Astrocyte of the spinal cord (primary cell): ENCODE measurements around the gene FBXO11.

ENCODE experiments used
- DNase-seq: peaks from one replicate; pipeline ENCODE4 v3.0.0; 2011; ENCODE audit warnings: low read depth, low spot score
- H3K4me3 ChIP-seq: 2 replicates; pipeline ENCODE4 v1.5.1; 2011; ENCODE audit warnings: low read depth, mild to moderate bottlenecking, low read length, moderate library complexity
- CTCF ChIP-seq: IDR thresholded peaks from 2 replicates; pipeline ENCODE4 v1.5.1; 2012; ENCODE audit warnings: low read depth, mild to moderate bottlenecking, low read length, inconsistent platforms
- in situ Hi-C: cut with HindIII; loops from 2 replicates; pipeline ENCODE4 v1.10.0; 2017; ENCODE audit warnings: low sequenced_read_pairs

FBXO11 gene

GRCh38 chr2:47796090-47796697 lies 110.1 kb downstream of the FBXO11 start:
- DNase-seq: no peak
- in situ Hi-C loops: no loop called here
- no peak for TF ChIP-seq CTCF
- no peak overlapping the region for H3K4me3 ChIP-seq

- no peak for DNase-seq
- TF ChIP-seq CTCF: no peak
- no peak overlapping the region for H3K4me3 ChIP-seq
- in situ Hi-C loops: no loop called here
Measured at GRCh38 chr2:47785986-47786385, 120.3 kb downstream of the FBXO11 start.

DNA sequence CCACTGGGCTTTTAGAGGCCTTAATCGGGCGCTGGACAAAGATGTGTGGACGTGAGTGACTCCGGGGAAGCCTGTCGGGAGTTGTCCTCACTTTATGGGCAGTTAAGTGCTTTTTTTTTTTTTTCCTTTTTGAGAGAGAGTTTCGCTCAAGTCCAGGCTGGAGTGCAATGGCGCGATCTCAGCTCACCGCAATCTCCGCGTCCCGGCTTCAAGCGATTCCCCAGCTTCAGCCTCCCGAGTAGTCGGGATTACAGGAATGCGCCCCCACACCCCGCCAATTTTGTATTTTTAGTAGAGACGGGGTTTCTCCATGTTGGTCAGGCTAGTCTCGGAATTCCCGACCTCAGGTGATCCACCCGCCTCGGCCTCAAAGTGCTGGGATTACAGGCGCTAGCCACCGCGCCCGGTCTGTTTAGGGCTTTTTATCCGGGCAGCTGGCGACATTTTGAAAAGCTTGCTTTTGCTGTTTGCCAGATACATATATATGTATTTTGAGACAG lies 121.9 kb downstream of the FBXO11 start:
- peak overlapping the region; percentile 68 for H3K4me3 ChIP-seq
- in situ Hi-C loops: no loop called here
- DNase-seq: peak; percentile 39
- TF ChIP-seq CTCF: no peak

DNA sequence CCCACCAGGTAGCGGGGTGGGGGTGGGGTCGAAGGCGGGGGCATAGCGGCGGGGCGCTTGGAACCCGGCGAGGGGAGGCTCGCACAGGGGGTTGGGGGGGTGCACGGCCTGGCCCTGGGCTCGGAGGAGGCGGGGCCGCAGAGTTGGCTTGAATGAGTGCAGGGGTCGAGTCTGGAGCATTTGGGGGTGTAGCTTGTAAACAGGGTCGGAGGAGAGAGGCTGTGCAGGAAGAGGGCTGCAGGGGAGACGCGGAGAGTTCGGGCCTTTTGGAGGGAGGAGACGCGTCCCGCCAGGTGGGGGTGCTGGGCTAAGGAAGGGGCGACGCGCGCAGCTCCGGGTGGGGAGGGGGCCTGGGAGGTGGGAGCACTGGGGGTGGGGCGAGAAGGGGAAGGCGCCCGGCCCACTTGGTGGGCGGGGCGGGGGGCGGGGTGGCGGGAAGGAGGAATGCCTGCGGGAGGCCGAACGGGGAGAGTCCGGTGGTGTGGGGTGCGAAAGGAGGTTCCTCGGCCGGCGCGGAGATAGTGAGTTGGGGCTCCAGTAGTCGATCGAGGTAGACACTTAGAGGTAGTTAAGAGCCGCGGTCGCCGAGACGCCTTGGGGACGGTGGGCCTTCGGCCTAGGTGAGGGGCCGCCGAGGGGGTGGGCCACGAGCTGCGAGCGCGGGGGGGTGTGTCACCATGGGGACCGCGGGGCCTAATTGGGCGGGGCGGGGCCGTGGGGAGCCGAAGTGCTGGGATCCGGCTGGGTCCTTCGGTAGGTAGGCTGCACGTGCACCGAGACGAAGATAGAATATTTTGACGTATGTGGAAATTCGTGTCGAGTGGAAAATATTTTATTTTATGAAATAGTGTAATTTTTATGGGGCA lies 122.6 kb downstream of the FBXO11 start:
- in situ Hi-C loops: no loop called here
- DNase-seq: peak; percentile 53
- TF ChIP-seq CTCF: peak; percentile 3
- H3K4me3 ChIP-seq: peak overlapping the region; percentile 68

- H3K4me3 ChIP-seq: peak within 1 kb of the TSS; percentile 68
- peak; percentile 90 for DNase-seq
- TF ChIP-seq CTCF: no peak
- in situ Hi-C loops: no loop called here
Measured at GRCh38 chr2:47782671-47783485, 123.4 kb downstream of the FBXO11 start, which contains the start of gene MSH6. MSH6 (plus strand) TSS chr2:47783145; CDS start chr2:47783234, 89 bp downstream.

DNA sequence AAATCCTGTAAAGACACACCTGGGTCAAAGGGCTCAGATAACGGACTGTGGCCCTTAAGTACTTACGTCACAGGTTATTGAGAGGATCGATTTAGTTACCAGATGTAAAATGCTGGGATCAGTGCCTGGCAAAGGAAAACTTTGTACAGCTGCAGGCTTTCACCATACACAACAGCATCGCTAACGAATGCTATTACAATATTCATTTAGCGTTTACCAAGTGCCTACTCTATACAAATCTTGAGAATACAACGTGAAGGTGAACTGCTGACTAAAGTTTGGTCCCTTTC lies 124.0 kb downstream of the FBXO11 start:
- no peak for DNase-seq
- peak overlapping the region; percentile 68 for H3K4me3 ChIP-seq
- no peak for TF ChIP-seq CTCF
- in situ Hi-C loops: no loop called here
